GM23338 (cell line): ENCODE data around the gene MMADHC. TPM values are rescaled to one million over a fixed set of nuclear protein-coding genes. Genes with fewer than 3 reads are reported as not detected.

Experiments
- ATAC-seq: fragments of 200-7000 bp; cut with Tn5 transposase; 3 replicates; pipeline ENCODE4 v1.9.1; 2020
- DNase-seq: peaks from one replicate; pipeline ENCODE4 v3.0.0-alpha.2; 2015; ENCODE audit warnings: low spot score
- H2AFZ ChIP-seq: fragments of 200-600 bp; sonication (generic); 2 replicates; pipeline ENCODE4 v1.8.0; 2016; ENCODE audit warnings: antibody characterized with exemption, mild to moderate bottlenecking, moderate library complexity
- H3F3A ChIP-seq: fragments of 200-600 bp; sonication (generic); replicated peaks from 2 replicates; pipeline ENCODE4 v1.8.0; 2017; ENCODE audit warnings: antibody characterized with exemption, mixed run types, low read depth
- H3K27ac ChIP-seq: fragments of 200-600 bp; sonication (generic); 2 replicates; pipeline ENCODE4 v1.6.1; 2016; ENCODE audit warnings: low read depth
- H3K27me3 ChIP-seq: fragments of 200-600 bp; sonication (generic); 2 replicates; pipeline ENCODE4 v1.8.0; 2016; ENCODE audit warnings: mild to moderate bottlenecking, mixed run types, moderate library complexity; ENCODE audit not compliant: insufficient read depth
- H3K36me3 ChIP-seq: fragments of 200-600 bp; sonication (generic); 2 replicates; pipeline ENCODE4 v1.8.0; 2016; ENCODE audit warnings: mild to moderate bottlenecking; ENCODE audit not compliant: insufficient read depth
- H3K4me1 ChIP-seq: fragments of 200-600 bp; sonication (generic); 2 replicates; pipeline ENCODE4 v1.8.0; 2016; ENCODE audit warnings: mild to moderate bottlenecking, moderate library complexity; ENCODE audit not compliant: insufficient read depth
- H3K4me2 ChIP-seq: fragments of 200-600 bp; sonication (generic); 2 replicates; pipeline ENCODE4 v1.7.1; 2017; ENCODE audit warnings: mixed run types
- H3K4me3 ChIP-seq: fragments of 200-600 bp; sonication (generic); 2 replicates; pipeline ENCODE4 v1.6.1; 2016; ENCODE audit warnings: mixed run types
- H3K79me2 ChIP-seq: fragments of 200-600 bp; sonication (generic); replicated peaks from 2 replicates; pipeline ENCODE4 v1.8.0; 2017; ENCODE audit warnings: mild to moderate bottlenecking; ENCODE audit not compliant: insufficient read depth
- H3K9me2 ChIP-seq: fragments of 200-600 bp; sonication (generic); 2 replicates; pipeline ENCODE4 v1.8.0; 2017; ENCODE audit not compliant: insufficient read depth
- H4K20me1 ChIP-seq: fragments of 200-600 bp; sonication (generic); replicated peaks from 2 replicates; pipeline ENCODE4 v1.8.0; 2017; ENCODE audit warnings: mild to moderate bottlenecking; ENCODE audit not compliant: insufficient read depth
- H3K27ac Mint-ChIP-seq: 2 replicates; pipeline ENCODE4 v1.8.0; 2020; ENCODE audit warnings: inconsistent platforms, mild to moderate bottlenecking, moderate library complexity, mixed read lengths
- H3K27me3 Mint-ChIP-seq: 3 replicates; pipeline ENCODE4 v1.8.0; 2022; ENCODE audit warnings: low read depth, mild to moderate bottlenecking, moderate library complexity, mixed read lengths, inconsistent platforms; ENCODE audit not compliant: insufficient read depth, poor library complexity
- H3K36me3 Mint-ChIP-seq: 3 replicates; pipeline ENCODE4 v1.8.0; 2021; ENCODE audit warnings: low read depth, mild to moderate bottlenecking, inconsistent platforms, moderate library complexity, mixed read lengths
- H3K4me1 Mint-ChIP-seq: 3 replicates; pipeline ENCODE4 v1.8.0; 2020; ENCODE audit warnings: mild to moderate bottlenecking, inconsistent platforms, mixed read lengths
- H3K4me3 Mint-ChIP-seq: 3 replicates; pipeline ENCODE4 v1.8.0; 2021; ENCODE audit warnings: moderate library complexity, mild to moderate bottlenecking, inconsistent platforms, mixed read lengths
- H3K9me3 Mint-ChIP-seq: 3 replicates; pipeline ENCODE4 v1.8.0; 2020; ENCODE audit warnings: moderate library complexity, mild to moderate bottlenecking, inconsistent platforms, mixed read lengths
- CREB1 ChIP-seq: fragments of 250-450 bp; sonication (Bioruptor Pico); IDR thresholded peaks from 2 replicates; pipeline ENCODE4 v1.5.0; 2020; ENCODE audit warnings: low read depth, mild to moderate bottlenecking, moderate library complexity
- CTCF ChIP-seq, 2 experiments: fragments of 200-600 bp in 1 of 2; sonication (generic) in 1 of 2; conservative IDR thresholded peaks; 2 replicates each; pipeline versions ENCODE4 v1.5.1 to v1.6.1; 2016 to 2017; ENCODE audit warnings: antibody characterized with exemption in 2 of 2, low read depth in 2 of 2, mild to moderate bottlenecking in 2 of 2, moderate library complexity in 1 of 2
- ETS1 ChIP-seq: IDR thresholded peaks from 2 replicates; pipeline ENCODE4 v1.6.1; 2016; ENCODE audit warnings: antibody characterized with exemption
- EZH2 ChIP-seq: fragments of 200-600 bp; sonication (generic); IDR thresholded peaks from one replicate; pipeline ENCODE4 v1.8.0; 2017; ENCODE audit warnings: antibody characterized with exemption, mild to moderate bottlenecking, low read depth; ENCODE audit not compliant: unreplicated experiment
- EZH2phosphoT487 ChIP-seq: fragments of 200-600 bp; sonication (generic); IDR thresholded peaks from one replicate; pipeline ENCODE4 v1.8.1; 2018; ENCODE audit warnings: antibody characterized with exemption; ENCODE audit not compliant: unreplicated experiment
- JUNB ChIP-seq: IDR thresholded peaks from one replicate; pipeline ENCODE4 v1.6.1; 2016; ENCODE audit warnings: antibody characterized with exemption; ENCODE audit not compliant: unreplicated experiment
- NANOG ChIP-seq: IDR thresholded peaks from 2 replicates; pipeline ENCODE4 v1.6.1; 2016; ENCODE audit warnings: antibody characterized with exemption, borderline replicate concordance
- POLR2AphosphoS5 ChIP-seq: IDR thresholded peaks from 2 replicates; pipeline ENCODE4 v1.6.1; 2016; ENCODE audit warnings: antibody characterized with exemption, low read depth
- REST ChIP-seq: IDR thresholded peaks from one replicate; pipeline ENCODE4 v1.6.1; 2018; ENCODE audit warnings: antibody characterized with exemption; ENCODE audit not compliant: unreplicated experiment
- STAT1 ChIP-seq: IDR thresholded peaks from one replicate; pipeline ENCODE4 v1.6.1; 2016; ENCODE audit warnings: antibody characterized with exemption; ENCODE audit not compliant: unreplicated experiment
- ZNF114 ChIP-seq: fragments of 250-450 bp; sonication (Bioruptor Pico); IDR thresholded peaks from 2 replicates; pipeline ENCODE4 v1.5.0; 2020; ENCODE audit warnings: mild to moderate bottlenecking, moderate library complexity
- ZNF331 ChIP-seq: fragments of 250-450 bp; sonication (Bioruptor Pico); IDR thresholded peaks from 2 replicates; pipeline ENCODE4 v1.5.0; 2020; ENCODE audit warnings: low read depth, mild to moderate bottlenecking, moderate library complexity
- ZNF462 ChIP-seq: fragments of 250-450 bp; sonication (Bioruptor Pico); IDR thresholded peaks from 2 replicates; pipeline ENCODE4 v1.5.0; 2020; ENCODE audit warnings: mild to moderate bottlenecking, moderate library complexity
- polyA plus RNA-seq: library from polyadenylated mRNA; unstranded; fragments of >200 nt; fragmentation: Nextera tagmentation; extraction: Ambion mirVana; gene quantifications from 2 replicates; pipeline ENCODE4 v1.2.1, GENCODE V29; 2016
- total RNA-seq: library from RNA; depleted of rRNA; stranded (reverse); fragments of >200 nt; shearing (Covaris generic); gene quantifications from 2 replicates; pipeline ENCODE4 v1.2.3, GENCODE V29; 2014

The MMADHC gene
- total and polyA plus RNA-seq, 2 experiments from 2014 or later: 135 to 163 TPM

GRCh38 chr2:149617476-149617875, 29.9 kb upstream of the MMADHC start:
- Mint-ChIP-seq H3K4me1 (peaks cover 4% of the 10 kb centered on the region; the same call in 2 of the 3 replicates), H3K36me3 (no peaks in the 10 kb centered on the region), H3K27me3 (no peaks in the 10 kb centered on the region), H3K4me3 (no peak overlapping the region), H3K9me3 (no peaks in the 10 kb centered on the region), H3K27ac (no peak overlapping the region)
- TF ChIP-seq STAT1 (no peak), CTCF (conservative IDR thresholded peaks at IDR 0.05; ENCODE audit: low read depth in 2 of 2) (no peak), REST (no peak), ZNF462 (CRISPR knock-in tag) (no peak), CREB1 (CRISPR knock-in tag) (no peak), ETS1 (no peak), ZNF331 (no peak), JUNB (no peak), EZH2 (no peak), NANOG (no peak), EZH2phosphoT487 (no peak), ZNF114 (no peak), POLR2AphosphoS5 (no peak)
- Histone ChIP-seq H3K27me3 (no peaks in the 10 kb centered on the region), H3K4me3 (no peak overlapping the region), H3K36me3 (no peaks in the 10 kb centered on the region), H3K9me2 (no peaks in the 10 kb centered on the region), H4K20me1 (no peaks in the 10 kb centered on the region), H3K27ac (no peak overlapping the region), H3K4me2 (no peak overlapping the region), H2AFZ (no peak overlapping the region), H3F3A (no peaks in the 10 kb centered on the region), H3K79me2 (no peaks in the 10 kb centered on the region), H3K4me1 (no peaks in the 10 kb centered on the region)
- ATAC-seq: no peak
- no peak for DNase-seq
